B cell (primary cell): ENCODE data around the gene ZEB1. TPM values are rescaled to one million over a fixed set of nuclear protein-coding genes. Genes with fewer than 3 reads are reported as not detected.

ENCODE experiments used
- ATAC-seq: fragments of 200-7000 bp; cut with Tn5 transposase; one replicate; pipeline ENCODE4 v1.10.0; 2021; ENCODE audit warnings: low read depth, mild to moderate bottlenecking, moderate number of reproducible peaks, moderate library complexity
- CTCF ChIA-PET: fragments of 350-600 bp; sonication (Branson Sonifier 250); formaldehyde crosslinking; loops from one replicate; lab custom pipeline; 2021; ENCODE audit warnings: antibody characterized with exemption, inconsistent platforms; lab: Charles Lee
- POLR2A ChIA-PET: fragments of 350-600 bp; sonication (Branson Sonifier 250); formaldehyde crosslinking; loops from one replicate; lab custom pipeline; 2021; ENCODE audit warnings: antibody characterized with exemption; lab: Charles Lee
- DNase-seq: peaks from one replicate; pipeline ENCODE4 v3.0.0; 2013
- H2AFZ ChIP-seq: 2 replicates; pipeline ENCODE4 v1.6.1; 2012; ENCODE audit warnings: mild to moderate bottlenecking, low read depth, low read length; ENCODE audit not compliant: insufficient read depth, poor library complexity, severe bottlenecking
- H3K27ac ChIP-seq, 2 donors: 1 replicate in 1 of 2; 2 replicates in 1 of 2; pipeline ENCODE4 v1.5.1; 2012 to 2013; ENCODE audit warnings: low read length in 2 of 2, mild to moderate bottlenecking in 2 of 2, moderate library complexity in 1 of 2
- H3K27me3 ChIP-seq, 4 experiments: fragments of 200-600 bp in 1 of 4; sonication (generic) in 1 of 4; replicated peaks in 1 of 4; 1 replicate in 2 of 4; 2 replicates in 2 of 4; pipeline versions ENCODE4 v1.6.1 to v1.7.0; 2013 to 2016; ENCODE audit warnings: low read length in 3 of 4, mild to moderate bottlenecking in 2 of 4, mixed read lengths in 1 of 4, moderate library complexity in 1 of 4; ENCODE audit not compliant: insufficient read depth in 4 of 4, control insufficient read depth in 3 of 4; ENCODE audit errors: control extremely low read depth in 1 of 4
- H3K36me3 ChIP-seq, 2 experiments: replicated peaks in 1 of 2; 1 replicate in 1 of 2; 2 replicates in 1 of 2; pipeline versions ENCODE4 v1.6.1 to v1.7.1; 2013; ENCODE audit warnings: low read length in 1 of 2; ENCODE audit not compliant: insufficient read depth in 2 of 2, control insufficient read depth in 1 of 2; ENCODE audit errors: control extremely low read depth in 1 of 2, extremely low read depth in 1 of 2
- H3K4me1 ChIP-seq, 2 donors: fragments of 200-600 bp in 1 of 2; sonication (generic) in 1 of 2; 1 replicate in 1 of 2; 2 replicates in 1 of 2; pipeline versions ENCODE4 v1.5.1 to v1.6.1; 2013 to 2017; ENCODE audit warnings: low read length in 2 of 2; ENCODE audit not compliant: control insufficient read depth in 2 of 2, insufficient read depth in 2 of 2
- H3K4me2 ChIP-seq: replicated peaks from 2 replicates; pipeline ENCODE3; 2012; ENCODE audit warnings: mild to moderate bottlenecking, low read depth, low read length; ENCODE audit not compliant: poor library complexity, severe bottlenecking
- H3K4me3 ChIP-seq, 5 experiments: fragments of 200-600 bp in 1 of 5; sonication (generic) in 1 of 5; 1 replicate in 3 of 5; 2 replicates in 2 of 5; pipeline versions ENCODE4 v1.5.1 to v1.7.0; 2011 to 2016; ENCODE audit warnings: low read length in 4 of 5, mild to moderate bottlenecking in 4 of 5, low read depth in 2 of 5, control low read depth in 1 of 5, moderate library complexity in 1 of 5; ENCODE audit not compliant: insufficient read depth in 1 of 5; ENCODE audit errors: control extremely low read depth in 1 of 5, extremely low read depth in 1 of 5
- H3K79me2 ChIP-seq: fragments of 200-600 bp; sonication (generic); one replicate; pipeline ENCODE4 v1.6.0; 2016; ENCODE audit warnings: low read length; ENCODE audit not compliant: control insufficient read depth, insufficient read depth
- H3K9ac ChIP-seq: fragments of 200-600 bp; sonication (generic); 2 replicates; pipeline ENCODE4 v1.6.1; 2017; ENCODE audit warnings: mild to moderate bottlenecking, low read length, moderate library complexity
- H3K9me3 ChIP-seq, 3 donors: one replicate each; pipeline versions ENCODE4 v1.6.1 to v1.7.1; 2013; ENCODE audit warnings: low read length in 2 of 3; ENCODE audit not compliant: control insufficient read depth in 2 of 3, insufficient read depth in 1 of 3; ENCODE audit errors: control extremely low read depth in 1 of 3
- H4K20me1 ChIP-seq: 2 replicates; pipeline ENCODE4 v1.6.0; 2012; ENCODE audit warnings: mild to moderate bottlenecking, low read length; ENCODE audit not compliant: insufficient read depth, control insufficient read depth, poor library complexity, severe bottlenecking
- H3K27ac Mint-ChIP-seq: one replicate; pipeline ENCODE4 v1.8.0; 2021; ENCODE audit warnings: mixed read lengths
- H3K27me3 Mint-ChIP-seq: one replicate; pipeline ENCODE4 v1.8.0; 2021; ENCODE audit warnings: mixed read lengths
- H3K4me1 Mint-ChIP-seq: one replicate; pipeline ENCODE4 v1.8.0; 2021; ENCODE audit warnings: mixed read lengths
- H3K4me3 Mint-ChIP-seq: one replicate; pipeline ENCODE4 v1.8.0; 2021; ENCODE audit warnings: mixed read lengths
- H3K9me3 Mint-ChIP-seq: one replicate; pipeline ENCODE4 v1.8.0; 2022; ENCODE audit warnings: mixed read lengths; ENCODE audit not compliant: insufficient read depth
- EZH2 ChIP-seq: IDR thresholded peaks from 2 replicates; pipeline ENCODE4 v1.6.1; 2012; ENCODE audit warnings: borderline replicate concordance, low read depth, mild to moderate bottlenecking, moderate library complexity, low read length; ENCODE audit not compliant: insufficient read depth, poor library complexity, severe bottlenecking
- WGBS: methylation state at CpG from one replicate; pipeline ENCODE4 v1.1.5; 2013; ENCODE audit warnings: missing lambda C conversion rate; ENCODE audit not compliant: insufficient coverage; 5-methylcytosine and 5-hydroxymethylcytosine counted together
- intact Hi-C: fragments of 100-400 bp; cut with micrococcal nuclease; formaldehyde crosslinking; loops from one replicate; pipeline ENCODE4 v1.10.0; 2022
- polyA plus RNA-seq: library from polyadenylated mRNA; depleted of rRNA; stranded (reverse); fragments of >200 nt; gene quantifications from 2 replicates; pipeline ENCODE4 v1.2.3, GENCODE V29; 2012
- total RNA-seq, 2 donors: library from RNA; stranded (reverse); fragments of 120-200 nt in 1 of 2; gene quantifications; 1 replicate in 1 of 2; 2 replicates in 1 of 2; pipeline versions ENCODE4 v1.2.3 to v1.2.4, GENCODE V29; 2013 to 2022
- TF ChIP-seq, protein P1 (sequence below): fragments of 200-600 bp; IDR thresholded peaks from one replicate; pipeline ENCODE4 v1.8.0; 2022; ENCODE audit warnings: antibody characterized with exemption, mild to moderate bottlenecking

Gene ZEB1
- total and polyA plus RNA-seq, 2 donors (not counting 1 experiment from before 2014, with no cell fraction given) = 11.2 to 96.7 TPM

DNA sequence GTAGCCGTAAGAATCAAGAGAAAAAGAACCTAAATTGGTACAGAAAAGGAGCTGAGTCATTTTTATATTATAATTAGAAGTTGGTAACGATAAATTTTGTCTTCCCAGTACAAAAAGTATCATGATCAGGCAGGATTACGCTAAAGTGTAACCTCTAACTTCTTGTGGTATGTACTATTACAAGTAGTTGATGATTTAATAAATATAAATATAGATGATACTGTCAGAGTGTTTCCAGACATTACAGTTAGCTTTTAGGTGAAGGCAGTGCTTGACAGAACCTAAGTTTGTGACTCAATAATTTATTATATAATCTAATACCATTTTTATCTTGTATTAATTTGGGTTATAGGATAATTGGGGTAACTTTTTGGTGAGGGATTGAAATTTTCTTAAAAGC is 53.4 kb downstream of the ZEB1 start:
- H3K4me3 Mint-ChIP-seq = no peak overlapping the region
- H3K36me3 ChIP-seq = no peaks in the 10 kb centered on the region
- H3K27me3 Mint-ChIP-seq = no peaks in the 10 kb centered on the region
- H2AFZ ChIP-seq = no peak overlapping the region
- ChIA-PET POLR2A (no interaction called here), CTCF (no interaction called here)
- H3K27me3 ChIP-seq = no peaks in the 10 kb centered on the region
- no peak overlapping the region for H3K4me2 ChIP-seq
- H3K9me3 ChIP-seq = no peaks in the 10 kb centered on the region
- no peak overlapping the region for H3K27ac Mint-ChIP-seq
- DNase-seq = no peak
- H3K79me2 ChIP-seq = peaks cover 71% of the 10 kb centered on the region
- H3K9ac ChIP-seq = no peak overlapping the region
- peaks cover 0 to 3% of the 10 kb centered on the region in 2 donors for H3K4me1 ChIP-seq
- intact Hi-C loops = no loop called here
- H3K27ac ChIP-seq = no peak overlapping the region
- peaks cover 45% of the 10 kb centered on the region for H4K20me1 ChIP-seq
- H3K4me3 ChIP-seq = no peak overlapping the region
- peaks cover 38% of the 10 kb centered on the region for H3K4me1 Mint-ChIP-seq
- no peaks in the 10 kb centered on the region for H3K9me3 Mint-ChIP-seq
- TF ChIP-seq, protein P1, sequence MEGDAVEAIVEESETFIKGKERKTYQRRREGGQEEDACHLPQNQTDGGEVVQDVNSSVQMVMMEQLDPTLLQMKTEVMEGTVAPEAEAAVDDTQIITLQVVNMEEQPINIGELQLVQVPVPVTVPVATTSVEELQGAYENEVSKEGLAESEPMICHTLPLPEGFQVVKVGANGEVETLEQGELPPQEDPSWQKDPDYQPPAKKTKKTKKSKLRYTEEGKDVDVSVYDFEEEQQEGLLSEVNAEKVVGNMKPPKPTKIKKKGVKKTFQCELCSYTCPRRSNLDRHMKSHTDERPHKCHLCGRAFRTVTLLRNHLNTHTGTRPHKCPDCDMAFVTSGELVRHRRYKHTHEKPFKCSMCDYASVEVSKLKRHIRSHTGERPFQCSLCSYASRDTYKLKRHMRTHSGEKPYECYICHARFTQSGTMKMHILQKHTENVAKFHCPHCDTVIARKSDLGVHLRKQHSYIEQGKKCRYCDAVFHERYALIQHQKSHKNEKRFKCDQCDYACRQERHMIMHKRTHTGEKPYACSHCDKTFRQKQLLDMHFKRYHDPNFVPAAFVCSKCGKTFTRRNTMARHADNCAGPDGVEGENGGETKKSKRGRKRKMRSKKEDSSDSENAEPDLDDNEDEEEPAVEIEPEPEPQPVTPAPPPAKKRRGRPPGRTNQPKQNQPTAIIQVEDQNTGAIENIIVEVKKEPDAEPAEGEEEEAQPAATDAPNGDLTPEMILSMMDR = no peak
- no peak for TF ChIP-seq EZH2
- no peak for ATAC-seq
- no CpG with 5 or more reads among the region's 3 CpGs for WGBS

DNA sequence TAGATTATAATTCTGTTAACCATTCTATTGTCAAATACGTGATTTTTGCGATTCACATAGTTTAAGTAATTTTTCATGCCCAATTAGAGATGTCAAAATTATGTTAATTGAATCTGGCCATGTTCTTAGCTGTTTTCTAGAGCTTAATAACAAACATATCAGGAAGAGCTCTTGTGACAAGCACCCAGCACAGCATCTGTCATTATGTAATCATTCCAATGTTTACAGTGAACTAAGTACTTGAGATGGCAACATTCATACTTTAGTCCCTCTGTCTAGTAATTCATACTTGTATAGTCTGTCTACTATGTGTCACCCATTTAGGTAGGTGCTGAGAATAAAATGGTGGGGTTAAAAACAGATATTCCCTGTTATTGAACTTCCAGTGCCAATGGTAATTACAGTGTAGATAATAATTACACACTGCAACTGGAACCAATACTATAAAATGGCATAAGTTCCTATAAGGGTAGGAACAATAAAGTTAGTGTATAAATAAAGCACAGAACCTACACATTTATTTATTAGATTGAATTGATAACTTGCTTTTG is 55.2 kb downstream of the ZEB1 start:
- Histone ChIP-seq H2AFZ (no peak overlapping the region), H3K4me3 (no peak overlapping the region), H3K36me3 (no peaks in the 10 kb centered on the region), H4K20me1 (peaks cover 51% of the 10 kb centered on the region), H3K27me3 (no peaks in the 10 kb centered on the region), H3K79me2 (peaks cover 61% of the 10 kb centered on the region), H3K9me3 (no peaks in the 10 kb centered on the region), H3K27ac (no peak overlapping the region), H3K4me1 (peaks cover 0 to 3% of the 10 kb centered on the region in 2 donors), H3K4me2 (no peak overlapping the region), H3K9ac (no peak overlapping the region)
- TF ChIP-seq, protein P1 = no peak
- TF ChIP-seq EZH2 = no peak
- Mint-ChIP-seq H3K27ac (no peak overlapping the region), H3K4me3 (no peak overlapping the region), H3K27me3 (no peaks in the 10 kb centered on the region), H3K9me3 (no peaks in the 10 kb centered on the region), H3K4me1 (peaks cover 29% of the 10 kb centered on the region)
- DNase-seq = no peak
- intact Hi-C loops = no loop called here
- CTCF ChIA-PET = no interaction called here
- no CpG with 5 or more reads among the region's 2 CpGs for WGBS
- POLR2A ChIA-PET = no interaction called here
- no peak for ATAC-seq
